ENCODE measurements around the gene GNAQ.

DNA sequence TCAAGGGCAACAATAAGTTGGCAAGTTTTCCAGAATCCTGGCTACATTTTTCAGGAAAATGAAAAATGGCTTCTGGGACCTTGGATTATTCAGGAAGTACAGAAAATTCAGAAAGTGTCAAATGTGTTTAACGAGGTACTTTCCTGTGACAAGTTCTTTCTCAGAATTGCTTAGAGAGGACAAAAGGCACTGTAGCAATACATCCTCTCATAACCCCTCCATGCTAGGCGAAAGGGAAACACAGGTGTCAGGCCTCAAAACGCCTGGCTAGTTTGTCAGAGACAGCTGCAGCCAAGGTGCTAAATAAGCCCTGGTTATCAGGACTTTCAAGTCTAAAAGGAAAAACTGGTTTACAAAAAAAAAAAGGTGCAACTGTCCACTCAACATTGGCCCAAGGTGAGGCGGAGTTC is 115.2 kb downstream of the GNAQ start:
- TF ChIP-seq, protein P1, sequence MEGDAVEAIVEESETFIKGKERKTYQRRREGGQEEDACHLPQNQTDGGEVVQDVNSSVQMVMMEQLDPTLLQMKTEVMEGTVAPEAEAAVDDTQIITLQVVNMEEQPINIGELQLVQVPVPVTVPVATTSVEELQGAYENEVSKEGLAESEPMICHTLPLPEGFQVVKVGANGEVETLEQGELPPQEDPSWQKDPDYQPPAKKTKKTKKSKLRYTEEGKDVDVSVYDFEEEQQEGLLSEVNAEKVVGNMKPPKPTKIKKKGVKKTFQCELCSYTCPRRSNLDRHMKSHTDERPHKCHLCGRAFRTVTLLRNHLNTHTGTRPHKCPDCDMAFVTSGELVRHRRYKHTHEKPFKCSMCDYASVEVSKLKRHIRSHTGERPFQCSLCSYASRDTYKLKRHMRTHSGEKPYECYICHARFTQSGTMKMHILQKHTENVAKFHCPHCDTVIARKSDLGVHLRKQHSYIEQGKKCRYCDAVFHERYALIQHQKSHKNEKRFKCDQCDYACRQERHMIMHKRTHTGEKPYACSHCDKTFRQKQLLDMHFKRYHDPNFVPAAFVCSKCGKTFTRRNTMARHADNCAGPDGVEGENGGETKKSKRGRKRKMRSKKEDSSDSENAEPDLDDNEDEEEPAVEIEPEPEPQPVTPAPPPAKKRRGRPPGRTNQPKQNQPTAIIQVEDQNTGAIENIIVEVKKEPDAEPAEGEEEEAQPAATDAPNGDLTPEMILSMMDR (IDR thresholded peaks at IDR 0.05), result no peak
- TF ChIP-seq ZFX (IDR thresholded peaks at IDR 0.05; ENCODE audit: borderline replicate concordance), result no peak

All from 22Rv1 (cell line).